Activated naive CD8-positive, alpha-beta T cell treated with anti-CD3 and anti-CD28 coated beads, Interleukin-2, amount 50 U/mL, for 16 hours (primary cell): ENCODE results near the gene FAM217B.
"Not testable (repeated sequence)": the region's sequence is repeated elsewhere in the genome, so short reads cannot be mapped to it uniquely, and the experiment has no call there.

ENCODE experiments used
- DNase-seq: peaks from one replicate; pipeline ENCODE4 v3.0.0-alpha.2; 2020; ENCODE audit warnings: low read depth, low spot score

The FAM217B gene

DNA sequence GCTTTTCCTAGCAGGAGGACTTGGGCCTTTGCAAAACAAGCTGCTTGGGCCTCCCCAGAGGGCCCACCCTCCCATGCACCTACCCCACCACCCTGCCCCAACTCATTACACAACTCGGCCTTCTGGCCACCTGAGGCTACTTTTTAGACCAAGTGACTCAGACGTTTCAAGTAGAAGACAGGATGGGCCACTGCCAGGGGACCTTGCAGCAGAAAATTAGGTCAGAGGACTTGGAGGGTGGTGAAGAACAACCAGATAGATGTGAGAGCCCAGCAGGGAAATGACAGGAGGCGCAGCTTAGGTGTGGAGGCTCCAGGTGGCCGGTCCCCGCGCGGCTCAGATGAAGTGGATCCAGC, 1.5 kb upstream of the FAM217B start:
- DNase-seq = no peak

DNA sequence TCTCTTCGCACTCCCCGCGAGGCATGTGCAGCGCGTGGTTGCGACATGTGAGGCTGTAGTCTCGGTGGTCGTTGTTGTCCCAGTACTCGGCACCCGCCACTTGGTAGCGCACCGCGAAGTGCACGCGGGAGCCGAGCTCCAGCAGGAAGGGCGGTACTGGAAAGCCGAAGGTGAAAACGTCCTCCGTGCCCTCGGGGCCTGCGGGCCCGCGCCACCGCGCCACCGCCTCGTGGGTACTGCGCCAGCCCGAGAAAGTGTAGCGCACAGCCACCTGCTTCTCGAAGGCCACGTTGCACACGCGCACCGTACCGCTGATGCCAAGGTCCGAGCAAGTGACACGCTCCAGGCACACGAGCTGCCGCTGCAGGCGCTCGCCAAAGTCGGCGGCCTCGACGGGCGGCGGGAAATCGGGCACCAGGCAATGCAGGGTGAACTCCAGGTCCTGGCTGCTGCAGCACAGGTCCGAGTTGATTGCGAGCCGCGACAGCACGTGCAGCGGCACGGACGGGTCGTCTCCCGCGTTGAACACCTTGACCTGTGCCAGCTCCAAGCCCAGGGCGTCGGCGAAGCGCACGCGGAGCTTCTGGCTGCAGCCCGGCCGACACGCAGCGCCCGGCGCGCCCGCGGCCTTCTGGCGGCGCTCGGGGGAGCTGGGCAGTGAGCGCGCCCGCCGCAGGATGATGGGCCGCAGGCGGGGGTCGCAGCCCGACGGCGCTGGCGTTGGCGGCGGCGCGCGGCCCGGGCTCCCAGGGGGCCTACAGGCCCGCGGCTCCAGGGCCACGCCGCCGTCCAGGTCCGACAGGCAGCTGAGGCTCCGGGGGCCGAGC, 924 bp upstream of the FAM217B start:
- DNase-seq = no peak

DNA sequence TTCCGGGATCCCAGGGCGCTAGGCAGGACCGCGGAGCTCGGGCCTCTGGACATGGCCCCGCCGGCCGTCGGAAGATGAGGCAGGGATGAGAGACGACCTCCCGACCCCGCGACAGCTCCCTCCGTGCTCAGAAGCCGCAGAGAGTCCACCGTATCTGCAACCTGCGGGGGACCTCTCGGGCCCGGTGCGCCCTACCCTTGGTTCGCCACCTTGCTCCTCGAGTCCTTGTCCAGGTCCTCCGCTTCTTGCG, 385 bp upstream of the FAM217B start:
- no peak for DNase-seq

DNA sequence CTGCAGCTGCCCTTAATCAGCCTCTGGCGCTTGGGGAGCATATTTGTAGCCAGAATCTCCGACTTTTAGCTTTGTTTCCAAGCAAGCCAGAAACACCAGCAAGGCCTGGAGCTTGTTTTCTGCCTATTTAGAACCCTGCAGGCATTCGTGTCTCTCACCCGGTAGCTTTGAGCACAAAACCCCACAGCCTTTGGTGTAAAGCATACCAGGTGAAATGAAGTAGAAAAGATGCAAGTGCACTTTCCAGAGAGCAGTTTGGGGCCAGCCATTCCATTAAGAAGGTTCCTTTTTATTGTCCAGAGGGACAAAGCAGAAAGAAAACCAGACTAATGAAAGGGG, 736 bp downstream of the FAM217B start:
- no peak for DNase-seq

DNA sequence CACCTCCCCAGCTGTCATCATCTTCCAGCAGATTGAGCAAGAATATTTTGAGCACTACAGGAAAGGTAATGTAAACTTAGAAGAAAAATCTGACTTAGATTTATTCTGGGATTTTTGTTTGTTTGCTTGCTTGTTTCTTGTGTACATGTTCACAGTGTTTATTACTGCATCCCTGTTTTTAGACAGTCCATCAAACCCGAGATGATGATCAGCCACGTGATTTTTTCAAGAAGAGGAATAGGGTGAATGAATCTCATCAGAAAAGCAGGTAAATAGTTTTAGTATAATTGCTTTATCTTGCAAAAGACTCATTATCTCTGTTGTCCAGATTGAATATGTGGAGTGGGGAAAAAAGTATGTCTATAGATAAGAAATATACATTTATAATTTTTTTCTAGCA, 2.1 kb downstream of the FAM217B start:
- DNase-seq = no peak

DNA sequence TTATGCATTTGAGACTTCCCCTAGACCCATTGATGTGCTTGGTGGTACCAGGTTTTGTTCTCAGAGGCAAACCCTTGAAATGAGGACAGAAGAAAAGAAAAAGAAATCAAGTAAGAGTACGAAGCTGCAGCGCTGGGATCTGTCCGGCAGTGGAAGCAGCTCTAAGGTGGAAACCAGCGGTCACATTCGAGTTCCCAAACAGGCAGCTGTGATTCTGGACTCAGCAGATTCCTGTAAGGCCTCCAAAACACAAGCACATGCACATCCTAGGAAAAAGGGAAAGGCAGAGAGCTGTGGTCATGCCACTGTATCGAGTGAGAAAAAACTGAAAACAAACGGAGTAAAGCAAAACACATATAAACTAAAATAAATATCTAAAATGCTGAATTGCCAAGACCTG, 4.5 kb downstream of the FAM217B start:
- no peak for DNase-seq

DNA sequence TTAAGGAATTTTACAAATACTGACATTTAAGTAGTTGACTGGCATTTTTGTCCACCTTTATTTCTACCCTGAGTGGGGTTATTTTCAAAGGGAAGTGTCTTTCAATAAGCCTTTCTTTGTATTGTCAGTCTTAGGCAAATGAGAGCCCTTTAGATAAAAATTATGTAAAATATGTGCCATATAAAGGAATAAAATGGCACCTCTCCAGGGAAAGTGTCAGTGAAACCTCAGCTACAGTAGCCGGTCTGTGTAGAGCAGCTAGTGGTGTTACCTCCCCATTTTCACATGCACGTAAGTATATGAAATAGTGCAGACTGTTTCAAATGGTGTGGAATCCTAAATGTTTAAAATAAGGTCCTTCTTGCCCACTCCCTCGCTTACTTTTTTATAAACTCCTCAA, 5.0 kb downstream of the FAM217B start:
- DNase-seq = no peak

DNA sequence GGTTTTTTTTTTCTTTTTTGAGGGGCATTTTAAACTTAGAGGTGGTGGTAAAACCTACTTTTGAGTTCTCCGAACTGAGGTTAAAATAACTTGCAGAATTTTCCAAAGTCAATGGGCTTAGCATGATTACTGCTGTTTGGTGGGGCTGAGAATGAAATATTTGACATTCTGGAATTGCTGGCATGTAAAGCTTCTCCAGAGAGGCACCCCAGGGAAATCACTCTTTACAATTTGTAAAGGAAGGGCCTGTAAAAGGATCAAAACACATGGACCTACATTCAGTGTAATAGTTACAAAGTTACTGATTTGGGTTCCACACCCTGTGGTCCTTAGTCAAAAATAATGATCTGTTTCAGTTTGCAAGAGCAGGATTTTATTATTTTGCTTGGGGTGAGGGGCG, 5.5 kb downstream of the FAM217B start:
- DNase-seq = no peak

DNA sequence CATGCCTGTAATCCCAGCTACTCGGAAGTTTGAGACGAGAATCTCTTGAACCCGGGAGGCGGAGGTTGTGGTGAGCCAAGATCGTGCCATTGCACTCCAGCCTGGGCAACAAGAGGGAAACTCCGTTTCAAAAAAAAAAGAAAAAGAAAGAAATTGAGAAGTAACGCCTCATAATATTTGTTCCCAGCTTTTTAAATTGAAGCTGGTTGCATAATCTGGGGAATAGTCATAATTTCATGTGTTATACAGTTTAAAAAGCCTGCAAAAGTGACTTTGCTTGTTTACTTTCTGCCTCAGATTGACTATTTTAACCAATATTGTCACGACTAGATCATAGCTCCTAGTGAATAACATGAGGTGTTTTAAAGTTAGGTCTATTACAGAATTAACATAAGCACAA, 7.2 kb downstream of the FAM217B start:
- no peak for DNase-seq

DNA sequence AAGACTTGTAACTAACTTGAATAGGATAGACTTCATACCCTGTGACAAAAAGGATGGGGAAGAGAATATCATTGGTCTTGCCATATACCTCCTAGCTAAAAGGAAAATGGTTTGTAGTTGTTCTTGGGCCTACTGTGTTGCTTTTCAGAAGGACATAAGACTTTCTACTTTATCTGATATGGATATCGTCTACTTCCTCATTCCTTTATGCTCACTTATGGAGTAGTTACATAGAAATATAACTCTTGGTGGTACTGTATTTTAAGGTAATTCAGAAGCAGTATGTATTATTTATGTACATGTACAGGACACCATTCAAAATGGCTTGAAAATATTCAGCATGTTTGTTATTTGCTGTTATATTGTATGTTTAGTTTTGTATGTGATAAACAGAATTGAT, 8.0 kb downstream of the FAM217B start:
- no peak for DNase-seq

DNA sequence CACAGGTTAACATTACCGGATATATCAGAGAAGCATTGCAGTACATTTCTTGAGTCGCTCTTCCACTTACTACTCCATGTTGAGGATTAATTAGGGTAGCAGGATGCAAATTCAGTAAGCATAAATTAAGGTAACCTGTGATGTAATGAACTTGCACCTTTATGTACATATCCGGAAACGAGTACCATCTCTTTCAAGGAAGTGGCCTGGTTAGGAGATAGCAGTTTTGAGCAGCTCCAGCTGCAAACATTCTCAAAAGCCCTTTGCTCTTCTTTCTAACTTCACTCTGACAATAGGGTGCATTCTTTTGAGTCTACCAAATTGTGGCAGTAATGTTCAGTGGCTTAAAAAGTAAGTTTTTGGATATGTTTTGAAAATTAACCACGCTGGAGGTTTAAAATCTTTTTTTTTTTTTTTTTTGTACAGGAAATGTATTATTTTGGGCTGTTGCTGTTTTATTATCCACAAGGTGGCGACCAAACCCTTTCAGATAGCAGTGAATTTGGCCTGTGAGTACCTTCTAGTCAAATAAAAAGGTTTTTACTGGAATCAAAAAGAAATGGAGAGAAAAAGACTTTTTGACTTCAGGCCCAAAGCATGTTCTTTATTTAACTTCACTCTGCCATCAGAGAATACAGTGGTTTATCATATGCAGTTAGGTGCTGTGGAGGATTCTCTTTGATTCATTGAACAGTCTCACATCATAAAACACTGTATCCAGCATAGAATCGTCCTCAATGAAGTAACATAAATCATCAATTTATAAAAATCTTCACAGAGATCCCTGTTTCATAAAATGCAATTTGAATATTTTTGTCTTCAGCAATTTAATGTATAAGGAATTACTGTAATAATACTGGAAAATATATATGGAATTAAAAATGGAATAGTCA, 8.9 kb downstream of the FAM217B start:
- DNase-seq = no peak

DNA sequence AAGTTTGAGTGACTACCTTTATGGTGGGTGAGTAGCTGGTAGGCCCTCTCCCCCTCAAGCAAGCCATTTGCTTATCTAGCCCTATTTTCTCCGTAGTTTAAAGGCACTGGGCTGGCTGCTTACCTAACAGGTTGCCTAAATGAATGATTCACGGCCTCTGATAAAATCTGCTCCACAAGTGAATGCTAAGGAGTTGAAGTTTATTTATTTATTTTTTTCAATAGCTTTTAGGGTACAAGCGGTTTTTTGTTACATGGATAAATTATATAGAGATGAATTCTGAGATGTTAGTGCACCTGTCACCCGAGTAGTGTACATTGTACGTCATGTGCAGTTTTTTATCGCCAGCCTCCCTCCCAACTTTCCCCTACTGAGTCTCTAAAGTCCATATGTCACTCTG, 9.7 kb downstream of the FAM217B start:
- DNase-seq = no peak

DNA sequence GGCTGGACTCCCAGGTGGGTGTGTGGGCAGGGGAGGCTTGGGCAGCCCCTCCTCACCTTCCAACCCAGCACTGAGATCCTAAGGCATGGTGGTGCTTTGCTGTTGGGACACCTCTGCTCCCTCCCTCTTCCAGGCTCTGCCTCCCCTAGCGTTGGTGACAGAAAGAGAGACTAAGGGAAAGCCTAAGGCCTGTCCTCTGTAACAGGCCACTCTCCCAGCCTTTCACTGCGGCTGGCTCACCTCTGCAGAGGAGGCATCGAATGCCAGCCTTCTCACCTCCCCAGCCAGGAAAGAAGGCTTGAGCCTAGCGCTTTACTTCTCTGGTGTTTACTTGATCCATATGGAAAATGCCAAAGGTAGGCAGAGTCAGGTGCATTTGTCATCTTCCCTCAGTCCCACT, 14.5 kb downstream of the FAM217B start:
- DNase-seq = no peak

DNA sequence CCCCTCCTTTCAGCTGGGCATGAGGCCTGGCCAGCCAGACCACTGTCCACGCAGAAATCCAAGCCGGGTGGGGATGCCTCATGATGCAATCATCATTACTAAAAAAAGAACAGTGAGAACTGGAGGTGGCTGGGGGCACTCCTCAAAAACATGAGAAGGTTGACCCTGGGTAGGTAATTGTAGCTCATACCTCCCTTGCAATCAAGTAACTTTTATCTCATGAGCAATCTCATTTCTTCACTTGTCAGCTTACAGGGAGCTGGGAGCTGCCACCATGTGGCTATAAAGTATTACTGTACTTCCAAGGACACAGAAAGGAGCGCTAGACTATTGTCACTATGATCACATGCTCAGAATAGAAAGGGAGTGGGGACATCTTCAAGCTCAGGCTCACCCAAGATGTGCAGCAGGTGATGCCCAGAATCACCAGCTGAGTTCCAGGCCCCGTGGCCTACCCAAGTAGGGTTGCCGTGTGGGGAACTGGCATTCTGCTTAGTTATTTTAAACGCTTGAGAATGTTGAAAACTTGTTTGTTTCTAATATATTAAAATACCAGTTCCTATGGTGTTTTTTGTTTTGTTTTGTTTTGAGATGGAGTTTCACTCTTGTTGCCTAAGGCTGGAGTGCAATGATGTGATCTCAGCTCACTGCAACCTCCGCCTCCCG, 15.1 kb downstream of the FAM217B start:
- DNase-seq = no peak

DNA sequence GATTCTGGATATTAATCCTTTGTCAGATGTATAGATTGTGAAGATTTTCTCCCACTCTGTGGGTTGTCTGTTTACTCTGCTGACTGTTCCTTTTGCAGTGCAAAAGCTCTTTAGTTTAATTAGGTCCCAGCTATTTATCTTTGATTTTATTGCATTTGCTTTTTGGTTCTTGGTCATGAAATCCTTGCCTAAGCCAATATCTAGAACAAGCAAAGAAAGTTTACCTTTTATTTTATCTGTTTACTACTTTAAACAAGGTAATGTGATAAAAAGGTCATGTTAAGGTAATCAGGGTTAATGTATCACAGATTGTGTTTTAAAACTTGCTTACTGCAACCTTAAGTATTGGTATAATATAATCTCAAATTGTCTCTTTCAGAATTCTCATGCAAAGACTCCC, 17.4 kb downstream of the FAM217B start:
- not testable (repeated sequence) for DNase-seq

DNA sequence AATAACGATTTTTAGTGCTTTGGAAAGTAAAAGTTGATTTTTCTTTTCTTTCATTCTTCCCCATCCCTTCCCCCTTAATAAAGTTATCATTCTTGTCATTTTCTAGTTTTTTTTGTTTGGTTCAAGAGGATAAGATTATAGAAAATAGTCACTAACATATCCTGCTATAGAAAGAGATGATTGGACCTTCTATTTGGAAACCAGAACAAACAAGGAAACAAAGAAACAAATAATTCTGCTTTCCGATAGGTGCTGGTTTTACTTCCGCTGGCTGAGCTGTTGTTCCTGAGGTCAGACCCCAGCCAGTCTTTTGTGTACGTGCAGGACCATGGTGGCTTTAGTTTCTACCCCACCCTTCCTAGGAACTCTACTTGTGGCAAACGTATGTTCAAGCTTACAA, 17.9 kb downstream of the FAM217B start, which contains the start of gene CDH26:
Gene CDH26 (plus strand): TSS at position 301 of the 400 bp plus-strand sequence. CDS start 304 bp downstream, outside the sequence.
- no peak for DNase-seq

DNA sequence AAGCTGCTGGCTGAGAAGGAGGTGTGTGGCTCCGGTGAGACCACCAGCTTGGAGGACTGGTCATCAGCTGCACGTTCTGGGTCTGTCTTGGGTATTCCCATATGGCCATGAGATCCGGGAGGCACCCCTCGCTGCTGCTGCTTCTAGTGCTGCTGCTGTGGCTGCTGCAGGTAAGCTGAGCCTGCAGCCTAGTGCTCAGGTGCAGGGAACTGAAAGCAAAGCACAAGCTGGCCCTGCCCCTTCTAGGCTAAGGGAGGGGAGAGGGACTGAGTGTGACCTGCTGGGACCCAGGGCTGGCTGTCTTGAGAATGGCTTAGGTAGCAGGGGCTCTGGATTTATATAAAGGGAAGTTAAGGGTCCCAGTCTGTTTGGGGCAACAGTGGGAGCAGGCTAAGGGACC, 18.4 kb downstream of the FAM217B start:
- DNase-seq = no peak

DNA sequence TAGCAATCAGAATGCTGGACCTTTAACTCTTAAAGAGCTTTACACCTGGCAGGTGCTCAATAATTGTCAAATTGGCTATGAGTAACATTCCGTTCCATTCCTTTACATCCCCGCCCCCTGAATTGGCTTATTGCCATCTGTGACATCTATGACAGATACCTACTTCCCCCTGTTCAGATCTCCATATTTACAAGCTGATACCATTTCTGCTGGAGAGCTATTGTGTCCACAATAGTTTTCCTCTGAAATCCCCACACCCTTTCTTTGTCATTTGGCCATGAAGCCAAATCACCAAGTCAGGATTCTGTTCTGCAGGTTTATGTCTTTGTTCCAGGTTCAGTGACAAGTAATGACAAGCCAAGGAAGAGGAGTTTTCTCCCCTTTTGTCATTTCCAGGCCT, 21.2 kb downstream of the FAM217B start:
- DNase-seq = no peak

DNA sequence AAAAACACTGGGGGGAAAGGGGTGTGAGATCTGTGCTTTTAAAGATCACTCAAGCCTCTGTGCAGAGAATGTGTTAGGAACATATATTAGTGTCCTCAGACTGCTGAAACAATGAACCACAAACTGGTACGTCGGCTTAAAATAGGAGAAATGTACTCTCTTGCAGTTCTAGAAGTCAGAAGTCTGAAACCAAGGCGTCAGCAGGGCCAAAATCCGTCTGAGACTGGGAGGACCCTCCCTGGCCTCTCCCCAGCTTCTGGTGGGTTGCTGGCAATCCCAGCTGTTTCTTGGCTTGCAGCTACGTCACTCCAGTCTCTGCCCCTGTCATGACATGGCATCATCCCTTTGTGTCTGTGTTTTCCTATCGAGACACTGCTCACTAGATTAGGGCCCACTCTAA, 22.0 kb downstream of the FAM217B start:
- no peak for DNase-seq

DNA sequence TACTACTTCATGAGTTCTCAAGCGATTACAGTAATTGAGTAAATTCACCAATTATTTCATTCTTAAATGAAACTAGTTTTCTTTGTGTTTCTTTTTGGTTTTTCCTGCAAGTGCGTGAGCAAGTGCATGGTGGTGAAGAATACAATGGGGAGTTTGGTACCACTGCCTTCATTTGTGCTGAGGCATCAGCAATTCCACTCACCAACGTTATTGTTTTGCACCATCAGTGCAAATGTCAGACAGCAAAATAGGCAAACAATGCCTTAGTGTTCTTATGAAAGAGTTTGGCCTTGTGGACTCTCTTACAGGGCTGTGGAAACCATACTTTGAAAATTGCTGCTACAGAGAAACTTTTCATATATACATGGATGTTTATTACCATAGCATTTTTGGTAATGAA, 26.2 kb downstream of the FAM217B start:
- no peak for DNase-seq

DNA sequence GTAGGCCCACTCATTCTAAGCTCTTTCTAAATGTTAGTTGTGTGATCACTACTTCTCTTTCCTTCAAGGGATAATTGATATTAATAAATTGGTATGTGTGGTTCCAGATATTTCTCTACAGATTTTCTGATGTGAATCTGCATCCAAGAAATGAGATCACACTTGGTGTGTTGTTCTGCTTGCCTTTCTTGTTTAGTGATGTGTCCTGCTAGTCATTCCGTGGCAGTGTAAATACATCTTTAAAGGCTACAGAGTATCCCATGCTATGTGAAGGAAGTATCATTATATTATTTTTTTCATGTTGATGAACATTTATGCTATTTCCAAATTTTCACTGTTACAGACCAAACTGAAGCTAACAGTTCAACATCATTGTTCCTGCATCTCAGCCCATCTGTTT, 31.2 kb downstream of the FAM217B start:
- no peak for DNase-seq

DNA sequence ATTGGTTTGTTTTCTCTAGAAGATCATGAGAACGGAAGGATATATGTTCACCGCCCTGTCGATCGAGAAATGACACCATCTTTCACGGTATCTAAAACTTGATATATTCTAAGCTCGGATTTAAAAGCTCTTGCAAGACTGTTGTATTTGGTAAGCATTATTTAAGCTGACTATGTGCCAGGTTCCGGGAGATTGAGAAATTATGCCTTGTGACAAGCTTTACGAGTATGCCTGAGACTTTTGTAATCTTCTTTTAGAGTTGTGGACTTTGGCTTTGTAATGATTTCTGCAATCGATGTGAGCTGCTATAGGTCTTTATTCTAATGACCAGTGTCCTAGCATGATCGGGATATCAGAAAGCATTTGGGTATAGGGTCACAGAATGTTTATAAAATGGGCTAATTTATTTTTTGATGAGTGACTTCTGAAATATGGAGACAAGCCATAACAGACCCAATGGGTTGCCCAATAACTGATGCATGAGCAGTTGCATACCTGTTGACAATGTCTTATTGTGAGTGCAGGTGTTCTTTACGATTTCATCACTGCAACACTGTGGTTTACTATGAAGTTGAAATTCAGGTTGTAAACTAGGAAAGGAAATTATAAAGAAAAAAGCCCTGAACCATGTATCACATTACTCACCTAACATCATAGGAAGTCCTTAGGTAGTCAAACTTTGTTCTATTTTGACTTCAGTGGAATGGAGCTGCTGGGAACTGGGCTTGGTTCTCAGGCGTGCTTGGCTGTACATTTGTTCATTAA, 32.0 kb downstream of the FAM217B start:
- DNase-seq = no peak
